ENCODE data around the gene GPR37L1. TPM values are rescaled to one million over a fixed set of nuclear protein-coding genes. Genes with fewer than 3 reads are reported as not detected.

Gene GPR37L1
- total and polyA plus RNA-seq, 2 experiments from 2014 or later, result 0.03 TPM; not detected in 1

- no peak for TF ChIP-seq EZH2phosphoT487 (IDR thresholded peaks at IDR 0.05; ENCODE audit: insufficient read depth, low read depth)
- no peak for DNase-seq
- in situ Hi-C loops (cut with MboI), result no loop called here
Measured at GRCh38 chr1:202146993-202147392, 24.3 kb downstream of the GPR37L1 start.

DNA sequence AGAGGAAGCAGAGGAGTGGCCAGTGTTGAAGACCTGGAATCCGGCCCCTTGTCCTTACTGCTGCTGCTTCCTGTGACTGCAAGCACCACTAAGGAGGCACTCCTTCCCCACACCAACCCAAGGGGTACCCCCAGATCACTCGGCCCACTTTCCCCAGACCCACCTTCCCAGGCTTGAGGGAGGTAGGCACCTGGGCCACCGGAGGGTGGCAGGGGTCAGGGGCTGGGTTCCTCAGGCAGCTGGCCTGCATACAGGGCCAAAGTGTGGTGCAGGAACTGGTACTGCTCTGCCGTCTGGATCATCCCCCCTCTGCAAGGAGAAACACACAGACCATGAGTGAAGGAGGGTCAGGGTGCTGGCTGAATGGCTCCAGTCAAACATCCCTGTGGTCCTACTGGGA, 25.7 kb downstream of the GPR37L1 start:
- no peak overlapping the region for H3K4me2 ChIP-seq (ENCODE audit: unreplicated experiment)
- 68 to 82% methylated on average over 4 of the region's 4 CpGs for WGBS, 2 experiments (ENCODE audit: low coverage in 1 of 2, low lambda C conversion rate in 2 of 2, missing lambda C conversion rate in 2 of 2)
- H3K9ac ChIP-seq, result no peak overlapping the region
- H3K27ac ChIP-seq, result no peak overlapping the region
- H3K9me2 ChIP-seq (ENCODE audit: insufficient read depth), result no peaks in the 10 kb centered on the region
- H3K4me3 ChIP-seq, result no peak overlapping the region
- no peak for TF ChIP-seq EZH2phosphoT487 (IDR thresholded peaks at IDR 0.05; ENCODE audit: insufficient read depth, low read depth)
- TF ChIP-seq EZH2 (IDR thresholded peaks at IDR 0.05; ENCODE audit: insufficient read depth, poor library complexity, severe bottlenecking), result no peak
- no peaks in the 10 kb centered on the region for H3F3A ChIP-seq (ENCODE audit: insufficient read depth)
- DNase-seq, result no peak
- 0 out of 2 replicates have a peak, but pooled peaks cover 5% of the 10 kb centered on the region for H3K27me3 ChIP-seq (replicated peaks; ENCODE audit: insufficient read depth)
- H3K9me3 ChIP-seq (ENCODE audit: low read depth), result no peaks in the 10 kb centered on the region
- no peak overlapping the region for H2AFZ ChIP-seq
- H3K79me2 ChIP-seq (ENCODE audit: insufficient read depth), result peaks cover 17% of the 10 kb centered on the region
- in situ Hi-C loops (cut with MboI), result no loop called here
- H4K20me1 ChIP-seq (ENCODE audit: insufficient read depth), result no peaks in the 10 kb centered on the region
- no peaks in the 10 kb centered on the region for H3K36me3 ChIP-seq (ENCODE audit: low read depth)
- peaks cover 9% of the 10 kb centered on the region; the same call in 1 of the 2 replicates for H3K4me1 ChIP-seq (ENCODE audit: insufficient read depth)

More at GRCh38 chr1:202146993-202147392, 24.3 kb downstream of the GPR37L1 start:
- H3K27me3 ChIP-seq (replicated peaks; ENCODE audit: insufficient read depth), result no peaks in the 10 kb centered on the region
- peaks cover 9% of the 10 kb centered on the region; the same call in 1 of the 2 replicates for H3K4me1 ChIP-seq (ENCODE audit: insufficient read depth)
- no peaks in the 10 kb centered on the region for H3K9me2 ChIP-seq (ENCODE audit: insufficient read depth)
- H3K79me2 ChIP-seq (ENCODE audit: insufficient read depth), result peaks cover 31% of the 10 kb centered on the region
- H3K4me2 ChIP-seq (ENCODE audit: unreplicated experiment), result no peak overlapping the region
- no peak overlapping the region for H3K27ac ChIP-seq
- no peaks in the 10 kb centered on the region for H3K36me3 ChIP-seq (ENCODE audit: low read depth)
- H4K20me1 ChIP-seq (ENCODE audit: insufficient read depth), result peaks cover 2% of the 10 kb centered on the region
- no peaks in the 10 kb centered on the region for H3K9me3 ChIP-seq (ENCODE audit: low read depth)
- no peak overlapping the region for H3K9ac ChIP-seq
- no peak overlapping the region for H2AFZ ChIP-seq
- no peak overlapping the region for H3K4me3 ChIP-seq
- 63 to 70% methylated on average over 3 of the region's 3 CpGs for WGBS, 2 experiments (ENCODE audit: low coverage in 1 of 2, low lambda C conversion rate in 2 of 2, missing lambda C conversion rate in 2 of 2)
- no peaks in the 10 kb centered on the region for H3F3A ChIP-seq (ENCODE audit: insufficient read depth)

- H3F3A ChIP-seq (ENCODE audit: insufficient read depth), result no peaks in the 10 kb centered on the region
- in situ Hi-C loops (cut with MboI), result no loop called here
- no peak overlapping the region for H3K27ac ChIP-seq
- no peak overlapping the region for H3K9ac ChIP-seq
- TF ChIP-seq EZH2 (IDR thresholded peaks at IDR 0.05; ENCODE audit: insufficient read depth, poor library complexity, severe bottlenecking), result no peak
- TF ChIP-seq EZH2phosphoT487 (IDR thresholded peaks at IDR 0.05; ENCODE audit: insufficient read depth, low read depth), result no peak
- peak; percentile 71 for DNase-seq
- 32 to 47% methylated on average over 4 of the region's 4 CpGs for WGBS, 2 experiments (ENCODE audit: low coverage in 1 of 2, low lambda C conversion rate in 2 of 2, missing lambda C conversion rate in 2 of 2)
- H3K9me2 ChIP-seq (ENCODE audit: insufficient read depth), result no peaks in the 10 kb centered on the region
- H3K27me3 ChIP-seq (replicated peaks; ENCODE audit: insufficient read depth), result 0 out of 2 replicates have a peak, but pooled peaks cover 5% of the 10 kb centered on the region
- no peaks in the 10 kb centered on the region for H3K9me3 ChIP-seq (ENCODE audit: low read depth)
- peak overlapping the region; percentile 31 for H3K4me2 ChIP-seq (ENCODE audit: unreplicated experiment)
- H3K4me1 ChIP-seq (ENCODE audit: insufficient read depth), result peaks cover 9% of the 10 kb centered on the region; the same call in 1 of the 2 replicates
- H3K36me3 ChIP-seq (ENCODE audit: low read depth), result no peaks in the 10 kb centered on the region
- H3K79me2 ChIP-seq (ENCODE audit: insufficient read depth), result 0 out of 2 replicates have a peak, but pooled peaks cover 10% of the 10 kb centered on the region
- no peaks in the 10 kb centered on the region for H4K20me1 ChIP-seq (ENCODE audit: insufficient read depth)
- no peak overlapping the region for H2AFZ ChIP-seq
- no peak overlapping the region for H3K4me3 ChIP-seq
Measured at GRCh38 chr1:202149566-202149965, 26.8 kb downstream of the GPR37L1 start.

GRCh38 chr1:202150187-202150586, 27.5 kb downstream of the GPR37L1 start:
- Histone ChIP-seq H3K27ac (no peak overlapping the region), H3K9me2 (ENCODE audit: insufficient read depth) (no peaks in the 10 kb centered on the region), H4K20me1 (ENCODE audit: insufficient read depth) (no peaks in the 10 kb centered on the region), H3K27me3 (replicated peaks; ENCODE audit: insufficient read depth) (0 out of 2 replicates have a peak, but pooled peaks cover 5% of the 10 kb centered on the region), H3K79me2 (ENCODE audit: insufficient read depth) (0 out of 2 replicates have a peak, but pooled peaks cover 4% of the 10 kb centered on the region), H3K4me3 (no peak overlapping the region), H3K9me3 (ENCODE audit: low read depth) (no peaks in the 10 kb centered on the region), H3K9ac (no peak overlapping the region), H3K4me2 (ENCODE audit: unreplicated experiment) (no peak overlapping the region), H3K4me1 (ENCODE audit: insufficient read depth) (peaks cover 7% of the 10 kb centered on the region; the same call in 1 of the 2 replicates), H3F3A (ENCODE audit: insufficient read depth) (no peaks in the 10 kb centered on the region), H3K36me3 (ENCODE audit: low read depth) (no peaks in the 10 kb centered on the region), H2AFZ (no peak overlapping the region)
- in situ Hi-C loops (cut with MboI), result no loop called here
- TF ChIP-seq EZH2phosphoT487 (IDR thresholded peaks at IDR 0.05; ENCODE audit: insufficient read depth, low read depth) (no peak), EZH2 (IDR thresholded peaks at IDR 0.05; ENCODE audit: insufficient read depth, poor library complexity, severe bottlenecking) (no peak)
- DNase-seq, result no peak
- whole genome bisulfite sequencing, 2 experiments (ENCODE audit: low coverage in 1 of 2, low lambda C conversion rate in 2 of 2, missing lambda C conversion rate in 2 of 2), result 81 to 85% methylated on average over 9 of the region's 9 CpGs
